Stimulated activated effector memory CD8-positive, alpha-beta T cell treated with anti-CD3 and anti-CD28 coated beads, Interleukin-12 subunit alpha, Interleukin-12 subunit beta, amount 100 ng/mL, for 72 hours (primary cell): ENCODE data around the gene WNT7A.
"Not testable (repeated sequence)": the region's sequence is repeated elsewhere in the genome, so short reads cannot be mapped to it uniquely, and the experiment has no call there.

Experiments
- ATAC-seq: fragments of 150-1000 bp; cut with Tn5 transposase; 2 replicates; pipeline ENCODE4 v1.10.0; 2021
- DNase-seq, 2 donors: peaks; one replicate each; pipeline ENCODE4 v3.0.0; 2021 to 2022; ENCODE audit warnings: low spot score in 2 of 2
- H3K27ac Mint-ChIP-seq: one replicate; pipeline ENCODE4 v1.8.0; 2022; ENCODE audit warnings: mild to moderate bottlenecking, mixed read lengths
- H3K36me3 Mint-ChIP-seq: one replicate; pipeline ENCODE4 v1.8.0; 2022; ENCODE audit warnings: mild to moderate bottlenecking, mixed read lengths
- H3K4me1 Mint-ChIP-seq: one replicate; pipeline ENCODE4 v1.8.0; 2022; ENCODE audit warnings: mixed read lengths
- H3K4me3 Mint-ChIP-seq: one replicate; pipeline ENCODE4 v1.8.0; 2022; ENCODE audit warnings: mild to moderate bottlenecking, mixed read lengths
- H3K9me3 Mint-ChIP-seq: one replicate; pipeline ENCODE4 v1.8.0; 2022; ENCODE audit warnings: mixed read lengths

WNT7A gene

GRCh38 chr3:13879946-13880810, at the start of gene WNT7A:
Gene WNT7A (minus strand): TSS chr3:13880071. CDS start chr3:13879816, 255 bp downstream.
- Mint-ChIP-seq H3K4me3 (peak within 1 kb of the TSS; percentile 62), H3K4me1 (peaks cover 6% of the 10 kb centered on the region), H3K9me3 (no peaks in the 10 kb centered on the region), H3K27ac (no peak within 1 kb of the TSS), H3K36me3 (no peaks in the 10 kb centered on the region)
- ATAC-seq (peak; percentile 69), DNase-seq (peak in 1 of 2 donors; percentile 72)

- not testable (repeated sequence) for H3K36me3 Mint-ChIP-seq, DNase-seq, ATAC-seq, H3K4me1 Mint-ChIP-seq, H3K4me3 Mint-ChIP-seq, H3K27ac Mint-ChIP-seq
- peaks cover 10% of the 10 kb centered on the region for H3K9me3 Mint-ChIP-seq
Observed at GRCh38 chr3:13928741-13929140, 48.9 kb upstream of the WNT7A start.

GRCh38 chr3:13927295-13927694, 47.4 kb upstream of the WNT7A start:
- no peak overlapping the region for H3K4me3 Mint-ChIP-seq

GRCh38 chr3:13916375-13916774, 36.5 kb upstream of the WNT7A start:
- Mint-ChIP-seq H3K36me3 (no peaks in the 10 kb centered on the region), H3K9me3 (peaks cover 33% of the 10 kb centered on the region), H3K4me1 (no peaks in the 10 kb centered on the region), H3K4me3 (no peak overlapping the region), H3K27ac (no peak overlapping the region)
- ATAC-seq (no peak), DNase-seq (no peak)

More at GRCh38 chr3:13927295-13927694, 47.4 kb upstream of the WNT7A start:
- Mint-ChIP-seq H3K27ac (no peak overlapping the region), H3K4me1 (peaks cover under 1% of the 10 kb centered on the region), H3K9me3 (peaks cover 11% of the 10 kb centered on the region), H3K36me3 (no peaks in the 10 kb centered on the region)
- ATAC-seq (no peak), DNase-seq (no peak)

GRCh38 chr3:13902648-13903238, 22.9 kb upstream of the WNT7A start:
- Mint-ChIP-seq H3K4me1 (no peaks in the 10 kb centered on the region), H3K27ac (no peak overlapping the region), H3K9me3 (peaks cover 32% of the 10 kb centered on the region), H3K4me3 (no peak overlapping the region), H3K36me3 (no peaks in the 10 kb centered on the region)
- ATAC-seq (no peak), DNase-seq (no peak)

- H3K9me3 Mint-ChIP-seq: peaks cover 32% of the 10 kb centered on the region
Observed at GRCh38 chr3:13901935-13902584, 22.2 kb upstream of the WNT7A start.

GRCh38 chr3:13898346-13898745, 18.5 kb upstream of the WNT7A start:
- Mint-ChIP-seq H3K27ac (peak overlapping the region; percentile 39), H3K9me3 (peaks cover 17% of the 10 kb centered on the region), H3K36me3 (peaks cover 11% of the 10 kb centered on the region), H3K4me3 (no peak overlapping the region), H3K4me1 (peaks cover 13% of the 10 kb centered on the region)
- ATAC-seq (no peak), DNase-seq (no peak)

More at GRCh38 chr3:13901935-13902584, 22.2 kb upstream of the WNT7A start:
- ATAC-seq (no peak), DNase-seq (no peak)
- H3K4me1 Mint-ChIP-seq: no peaks in the 10 kb centered on the region
- H3K36me3 Mint-ChIP-seq: no peaks in the 10 kb centered on the region
- H3K27ac Mint-ChIP-seq: no peak overlapping the region
- no peak overlapping the region for H3K4me3 Mint-ChIP-seq

GRCh38 chr3:13896473-13897154, 16.7 kb upstream of the WNT7A start:
- peak overlapping the region; percentile 92 for H3K27ac Mint-ChIP-seq
- peaks cover 11% of the 10 kb centered on the region for H3K36me3 Mint-ChIP-seq

GRCh38 chr3:13895155-13896105, 15.6 kb upstream of the WNT7A start:
- peaks cover 6% of the 10 kb centered on the region for H3K9me3 Mint-ChIP-seq
- H3K4me1 Mint-ChIP-seq: peaks cover 17% of the 10 kb centered on the region
- DNase-seq: peak; percentile 93 to 98
- ATAC-seq: peak; percentile 99
- peak overlapping the region; percentile 86 for H3K4me3 Mint-ChIP-seq
- peak overlapping the region; percentile 92 for H3K27ac Mint-ChIP-seq
- peaks cover 11% of the 10 kb centered on the region for H3K36me3 Mint-ChIP-seq

More at GRCh38 chr3:13896473-13897154, 16.7 kb upstream of the WNT7A start:
- DNase-seq (peak; percentile 21 to 70), ATAC-seq (peak; percentile 50)
- peaks cover 13% of the 10 kb centered on the region for H3K4me1 Mint-ChIP-seq
- H3K9me3 Mint-ChIP-seq: peaks cover 11% of the 10 kb centered on the region
- peak overlapping the region; percentile 86 for H3K4me3 Mint-ChIP-seq

- no peak for ATAC-seq
- Mint-ChIP-seq H3K27ac (peak overlapping the region; percentile 92), H3K9me3 (peaks cover 6% of the 10 kb centered on the region), H3K36me3 (peaks cover 11% of the 10 kb centered on the region), H3K4me3 (peak overlapping the region; percentile 86), H3K4me1 (peaks cover 20% of the 10 kb centered on the region)
- DNase-seq: no peak
Observed at GRCh38 chr3:13894807-13895154, 14.9 kb upstream of the WNT7A start.

- Mint-ChIP-seq H3K4me1 (peaks cover 20% of the 10 kb centered on the region), H3K4me3 (peak overlapping the region; percentile 86), H3K36me3 (peaks cover 11% of the 10 kb centered on the region), H3K27ac (peak overlapping the region; percentile 92), H3K9me3 (peaks cover 3% of the 10 kb centered on the region)
- ATAC-seq (no peak), DNase-seq (peak in 1 of 2 donors; percentile 45)
Observed at GRCh38 chr3:13894096-13894806, 14.4 kb upstream of the WNT7A start.

- Mint-ChIP-seq H3K36me3 (peaks cover 11% of the 10 kb centered on the region), H3K4me3 (no peak overlapping the region), H3K4me1 (peaks cover 20% of the 10 kb centered on the region), H3K9me3 (no peaks in the 10 kb centered on the region), H3K27ac (peak overlapping the region; percentile 87)
- no peak for ATAC-seq
- no peak for DNase-seq
Observed at GRCh38 chr3:13892304-13892703, 12.4 kb upstream of the WNT7A start.

GRCh38 chr3:13891492-13892073, 11.7 kb upstream of the WNT7A start:
- H3K9me3 Mint-ChIP-seq: no peaks in the 10 kb centered on the region
- DNase-seq (no peak), ATAC-seq (no peak)
- peak overlapping the region; percentile 87 for H3K27ac Mint-ChIP-seq
- H3K4me3 Mint-ChIP-seq: no peak overlapping the region
- peaks cover 11% of the 10 kb centered on the region for H3K36me3 Mint-ChIP-seq
- peaks cover 18% of the 10 kb centered on the region for H3K4me1 Mint-ChIP-seq
